ENCODE results near the gene BCAS3. TPM values are rescaled to one million over a fixed set of nuclear protein-coding genes. Genes with fewer than 3 reads are reported as not detected.

BCAS3 gene
- total RNA-seq, 2 donors from 2014 or later = 44.1 to 71.5 TPM

GRCh38 chr17:60947543-60947942 lies 269.9 kb downstream of the BCAS3 start:
- intact Hi-C loops (cut with DNase I) = no loop called here
- ATAC-seq = no peak
- H3K27ac ChIP-seq = no peak overlapping the region
- DNase-seq = no peak
- H3K36me3 ChIP-seq (replicated peaks in 1 of 2; ENCODE audit: insufficient read depth in 1 of 2, low read depth in 2 of 2) = no peaks in the 10 kb centered on the region
- TF ChIP-seq POLR2A (IDR thresholded peaks at IDR 0.05) = no peak
- no peak for TF ChIP-seq CTCF (IDR thresholded peaks at IDR 0.05)
- no peak overlapping the region for H3K4me3 ChIP-seq
- 97 to 99% methylated on average over 3 of the region's 3 CpGs for WGBS, 2 donors
- H3K27me3 ChIP-seq = no peaks in the 10 kb centered on the region
- no peaks in the 10 kb centered on the region for H3K4me1 ChIP-seq
- no peaks in the 10 kb centered on the region for H3K9me3 ChIP-seq

GRCh38 chr17:60952747-60953146 lies 275.1 kb downstream of the BCAS3 start:
- DNase-seq (no peak), ATAC-seq (no peak)
- WGBS, 2 donors = 86 to 97% methylated on average over 3 of the region's 3 CpGs

GRCh38 chr17:60959011-60959410 lies 281.4 kb downstream of the BCAS3 start:
- 83 to 90% methylated on average over 2 of the region's 2 CpGs for WGBS, 2 donors
- no peaks in the 10 kb centered on the region for H3K36me3 ChIP-seq (replicated peaks in 1 of 2; ENCODE audit: insufficient read depth in 1 of 2, low read depth in 2 of 2)
- H3K27me3 ChIP-seq = no peaks in the 10 kb centered on the region
- TF ChIP-seq POLR2A (IDR thresholded peaks at IDR 0.05) = no peak
- TF ChIP-seq CTCF (IDR thresholded peaks at IDR 0.05) = no peak
- intact Hi-C loops (cut with DNase I) = no loop called here
- H3K27ac ChIP-seq = no peak overlapping the region
- no peak overlapping the region for H3K4me3 ChIP-seq
- no peaks in the 10 kb centered on the region for H3K4me1 ChIP-seq
- DNase-seq = no peak
- no peak for ATAC-seq
- no peaks in the 10 kb centered on the region for H3K9me3 ChIP-seq

More at GRCh38 chr17:60952747-60953146, 275.1 kb downstream of the BCAS3 start:
- no peaks in the 10 kb centered on the region for H3K27me3 ChIP-seq
- intact Hi-C loops (cut with DNase I) = no loop called here
- H3K4me3 ChIP-seq = no peak overlapping the region
- H3K27ac ChIP-seq = no peak overlapping the region
- no peaks in the 10 kb centered on the region for H3K36me3 ChIP-seq (replicated peaks in 1 of 2; ENCODE audit: insufficient read depth in 1 of 2, low read depth in 2 of 2)
- H3K4me1 ChIP-seq = no peaks in the 10 kb centered on the region
- no peaks in the 10 kb centered on the region for H3K9me3 ChIP-seq
- TF ChIP-seq POLR2A (IDR thresholded peaks at IDR 0.05) (no peak), CTCF (IDR thresholded peaks at IDR 0.05) (no peak)

GRCh38 chr17:60959696-60960095 lies 282.0 kb downstream of the BCAS3 start:
- ATAC-seq (no peak), DNase-seq (no peak)
- Histone ChIP-seq H3K4me1 (no peaks in the 10 kb centered on the region), H3K36me3 (replicated peaks in 1 of 2; ENCODE audit: insufficient read depth in 1 of 2, low read depth in 2 of 2) (no peaks in the 10 kb centered on the region), H3K4me3 (no peak overlapping the region), H3K27me3 (no peaks in the 10 kb centered on the region), H3K27ac (no peak overlapping the region), H3K9me3 (no peaks in the 10 kb centered on the region)
- intact Hi-C loops (cut with DNase I) = no loop called here
- TF ChIP-seq POLR2A (IDR thresholded peaks at IDR 0.05) = no peak
- no peak for TF ChIP-seq CTCF (IDR thresholded peaks at IDR 0.05)

- ATAC-seq = no peak
- Histone ChIP-seq H3K9me3 (no peaks in the 10 kb centered on the region), H3K4me3 (no peak overlapping the region), H3K4me1 (no peaks in the 10 kb centered on the region), H3K27me3 (no peaks in the 10 kb centered on the region), H3K36me3 (replicated peaks in 1 of 2; ENCODE audit: insufficient read depth in 1 of 2, low read depth in 2 of 2) (no peaks in the 10 kb centered on the region), H3K27ac (no peak overlapping the region)
- TF ChIP-seq POLR2A (IDR thresholded peaks at IDR 0.05) (no peak), CTCF (IDR thresholded peaks at IDR 0.05) (no peak)
- WGBS, 2 donors = 93% methylated on average over 3 of the region's 3 CpGs
- intact Hi-C loops (cut with DNase I) = no loop called here
- no peak for DNase-seq
Observed at GRCh38 chr17:60960398-60961065, 282.9 kb downstream of the BCAS3 start.

Measured in body of pancreas (tissue), 4 donors.